WTC11 (cell line): ENCODE measurements around the gene MRPS21. TPM values are rescaled to one million over a fixed set of nuclear protein-coding genes. Genes with fewer than 3 reads are reported as not detected.
A peak's percentile ranks its signal among the peaks of the same experiment; 100 is the strongest.

Source experiments
- ATAC-seq: fragments of 200-7000 bp; cut with Tn5 transposase; 2 replicates; pipeline ENCODE4 v1.10.0; 2021; ENCODE audit warnings: mild to moderate bottlenecking, moderate library complexity
- CTCF ChIA-PET: fragments of 300-600 bp; sonication (Branson Sonifier 250); formaldehyde crosslinking; loops from one replicate; lab custom pipeline; 2021; ENCODE audit warnings: antibody characterized with exemption; lab: Charles Lee
- POLR2A ChIA-PET: fragments of 350-600 bp; sonication (Branson Sonifier 250); formaldehyde crosslinking; loops from one replicate; lab custom pipeline; 2021; ENCODE audit warnings: antibody characterized with exemption; lab: Charles Lee
- DNase-seq: peaks from one replicate; pipeline ENCODE4 v3.0.0; 2021; ENCODE audit warnings: low spot score
- H3K27ac Mint-ChIP-seq: 2 replicates; pipeline ENCODE4 v1.8.0; 2021; ENCODE audit warnings: mixed read lengths
- H3K27me3 Mint-ChIP-seq: 2 replicates; pipeline ENCODE4 v1.8.0; 2021; ENCODE audit warnings: low read depth, mild to moderate bottlenecking, moderate library complexity, mixed read lengths
- H3K36me3 Mint-ChIP-seq: 2 replicates; pipeline ENCODE4 v1.8.0; 2021; ENCODE audit warnings: mixed read lengths
- H3K4me1 Mint-ChIP-seq: 2 replicates; pipeline ENCODE4 v1.8.0; 2022; ENCODE audit warnings: mixed read lengths
- H3K4me3 Mint-ChIP-seq: 2 replicates; pipeline ENCODE4 v1.8.0; 2021; ENCODE audit warnings: mild to moderate bottlenecking, moderate library complexity, mixed read lengths
- H3K9me3 Mint-ChIP-seq: 2 replicates; pipeline ENCODE4 v1.8.0; 2021; ENCODE audit warnings: mixed read lengths
- ATF2 ChIP-seq: sonication (generic); formaldehyde crosslinking; IDR thresholded peaks from 2 replicates; pipeline ENCODE4 v1.8.1; 2022; ENCODE audit warnings: low read depth, missing genetic modification reagents, borderline replicate concordance
- ATF3 ChIP-seq: sonication (generic); formaldehyde crosslinking; conservative IDR thresholded peaks from 2 replicates; pipeline ENCODE4 v1.8.1; 2022; ENCODE audit warnings: mild to moderate bottlenecking, missing genetic modification reagents
- E2F5 ChIP-seq: sonication (generic); formaldehyde crosslinking; IDR thresholded peaks from 2 replicates; pipeline ENCODE4 v1.8.1; 2022; ENCODE audit warnings: mild to moderate bottlenecking, moderate library complexity, missing genetic modification reagents
- ELF4 ChIP-seq: sonication (generic); formaldehyde crosslinking; IDR thresholded peaks from 2 replicates; pipeline ENCODE4 v1.8.1; 2022; ENCODE audit warnings: low read depth, mild to moderate bottlenecking, moderate library complexity, missing genetic modification reagents
- FOXP1 ChIP-seq: sonication (generic); formaldehyde crosslinking; IDR thresholded peaks from 2 replicates; pipeline ENCODE4 v1.8.0; 2022; ENCODE audit warnings: missing genetic modification reagents, mild to moderate bottlenecking, moderate library complexity, borderline replicate concordance
- HMGXB4 ChIP-seq: sonication (generic); formaldehyde crosslinking; IDR thresholded peaks from 2 replicates; pipeline ENCODE4 v1.8.1; 2023; ENCODE audit warnings: mild to moderate bottlenecking, moderate library complexity, missing genetic modification reagents
- JUN ChIP-seq: sonication (generic); formaldehyde crosslinking; IDR thresholded peaks from 2 replicates; pipeline ENCODE4 v1.8.0; 2023; ENCODE audit warnings: mild to moderate bottlenecking, missing genetic modification reagents
- MYBL2 ChIP-seq: sonication (generic); formaldehyde crosslinking; IDR thresholded peaks from 2 replicates; pipeline ENCODE4 v1.8.1; 2023; ENCODE audit warnings: mild to moderate bottlenecking, moderate library complexity, missing genetic modification reagents
- NFYB ChIP-seq: sonication (generic); formaldehyde crosslinking; conservative IDR thresholded peaks from 2 replicates; pipeline ENCODE4 v1.8.0; 2022; ENCODE audit warnings: low read depth, missing genetic modification reagents
- NR1H2 ChIP-seq: sonication (generic); formaldehyde crosslinking; IDR thresholded peaks from 2 replicates; pipeline ENCODE4 v1.9.0; 2021; ENCODE audit warnings: mild to moderate bottlenecking, moderate library complexity, missing genetic modification reagents
- NR3C1 ChIP-seq: sonication (generic); formaldehyde crosslinking; conservative IDR thresholded peaks from 2 replicates; pipeline ENCODE4 v1.8.1; 2023; ENCODE audit warnings: low read depth, mild to moderate bottlenecking, missing genetic modification reagents
- SP1 ChIP-seq: sonication (generic); formaldehyde crosslinking; conservative IDR thresholded peaks from 2 replicates; pipeline ENCODE4 v1.8.1; 2022; ENCODE audit warnings: missing genetic modification reagents
- TEAD4 ChIP-seq: sonication (generic); formaldehyde crosslinking; IDR thresholded peaks from 2 replicates; pipeline ENCODE4 v1.8.0; 2022; ENCODE audit warnings: mild to moderate bottlenecking, missing genetic modification reagents
- ZMAT4 ChIP-seq: fragments of 250-450 bp; sonication (Bioruptor Pico); IDR thresholded peaks from 2 replicates; pipeline ENCODE4 v1.9.0; 2021; ENCODE audit warnings: mild to moderate bottlenecking
- ZNF121 ChIP-seq: sonication (generic); formaldehyde crosslinking; IDR thresholded peaks from 2 replicates; pipeline ENCODE4 v1.8.0; 2023; ENCODE audit warnings: missing genetic modification reagents
- ZNF317 ChIP-seq: sonication (generic); formaldehyde crosslinking; IDR thresholded peaks from 2 replicates; pipeline ENCODE4 v1.8.1; 2023; ENCODE audit warnings: low read depth, mild to moderate bottlenecking, moderate library complexity, missing genetic modification reagents, borderline replicate concordance
- ZNF671 ChIP-seq: fragments of 250-450 bp; sonication (Bioruptor Pico); IDR thresholded peaks from 2 replicates; pipeline ENCODE4 v1.8.0; 2021; ENCODE audit warnings: mild to moderate bottlenecking
- total RNA-seq: library from RNA; stranded (reverse); gene quantifications from 3 replicates; pipeline ENCODE4 v1.2.3, GENCODE V29; 2021
- TF ChIP-seq, protein P1 (sequence below): fragments of 250-450 bp; sonication (Bioruptor Pico); conservative IDR thresholded peaks from 2 replicates; pipeline ENCODE4 v1.9.0; 2021; ENCODE audit warnings: mild to moderate bottlenecking
- TF ChIP-seq, protein P2 (sequence below): sonication (generic); formaldehyde crosslinking; IDR thresholded peaks from 2 replicates; pipeline ENCODE4 v1.8.1; 2022; ENCODE audit warnings: low read depth, mild to moderate bottlenecking, moderate library complexity, missing genetic modification reagents, borderline replicate concordance
- TF ChIP-seq, protein P3 (sequence below): sonication (generic); formaldehyde crosslinking; IDR thresholded peaks from 2 replicates; pipeline ENCODE4 v1.8.0; 2023; ENCODE audit warnings: missing genetic modification reagents, mild to moderate bottlenecking, borderline replicate concordance

The MRPS21 gene
- total RNA-seq, 1 experiment from 2014 or later, result 105 TPM

- no peaks in the 10 kb centered on the region for H3K9me3 Mint-ChIP-seq
- no peaks in the 10 kb centered on the region for H3K27me3 Mint-ChIP-seq
- peaks cover 12% of the 10 kb centered on the region for H3K36me3 Mint-ChIP-seq
- H3K4me1 Mint-ChIP-seq, result peaks cover 44% of the 10 kb centered on the region
- peak within 1 kb of the TSS; percentile 83 for H3K4me3 Mint-ChIP-seq
- ATAC-seq, result peak; percentile 20
- ChIA-PET POLR2A (interaction anchor here (0.9 to 3.3 kb wide), 7 partner anchors 11 to 106 kb away, joined by 4 to 43 read pairs (median 6); partner anchors contain the start of genes APH1A, C1orf54, CIART and RPRD2), CTCF (interaction anchor here (0.6 to 6.9 kb wide), 9 partner anchors 11 to 280 kb away, joined by 3 to 123 read pairs (median 6); partner anchors contain the start of genes APH1A, C1orf54, CIART and RPRD2)
- H3K27ac Mint-ChIP-seq, result peak within 1 kb of the TSS; percentile 95
- DNase-seq, result peak; percentile 65
- TF ChIP-seq ELF4 (no peak), FOXP1 (CRISPR knock-in tag) (no peak), ZNF317 (CRISPR knock-in tag) (no peak), ZNF671 (CRISPR knock-in tag) (no peak), ZMAT4 (CRISPR knock-in tag) (no peak), MYBL2 (CRISPR knock-in tag) (no peak), E2F5 (no peak), JUN (CRISPR knock-in tag) (no peak), ZNF121 (CRISPR knock-in tag) (no peak), ATF3 (no peak), NR1H2 (CRISPR knock-in tag) (no peak), SP1 (CRISPR knock-in tag) (0 out of 2 replicates have a peak, but pooled peaks have one; percentile 5), NR3C1 (no peak), HMGXB4 (CRISPR knock-in tag) (0 out of 2 replicates have a peak, but pooled peaks have one; percentile 37), NFYB (CRISPR knock-in tag) (no peak), TEAD4 (CRISPR knock-in tag) (no peak), ATF2 (CRISPR knock-in tag) (no peak)
- TF ChIP-seq, protein P1, sequence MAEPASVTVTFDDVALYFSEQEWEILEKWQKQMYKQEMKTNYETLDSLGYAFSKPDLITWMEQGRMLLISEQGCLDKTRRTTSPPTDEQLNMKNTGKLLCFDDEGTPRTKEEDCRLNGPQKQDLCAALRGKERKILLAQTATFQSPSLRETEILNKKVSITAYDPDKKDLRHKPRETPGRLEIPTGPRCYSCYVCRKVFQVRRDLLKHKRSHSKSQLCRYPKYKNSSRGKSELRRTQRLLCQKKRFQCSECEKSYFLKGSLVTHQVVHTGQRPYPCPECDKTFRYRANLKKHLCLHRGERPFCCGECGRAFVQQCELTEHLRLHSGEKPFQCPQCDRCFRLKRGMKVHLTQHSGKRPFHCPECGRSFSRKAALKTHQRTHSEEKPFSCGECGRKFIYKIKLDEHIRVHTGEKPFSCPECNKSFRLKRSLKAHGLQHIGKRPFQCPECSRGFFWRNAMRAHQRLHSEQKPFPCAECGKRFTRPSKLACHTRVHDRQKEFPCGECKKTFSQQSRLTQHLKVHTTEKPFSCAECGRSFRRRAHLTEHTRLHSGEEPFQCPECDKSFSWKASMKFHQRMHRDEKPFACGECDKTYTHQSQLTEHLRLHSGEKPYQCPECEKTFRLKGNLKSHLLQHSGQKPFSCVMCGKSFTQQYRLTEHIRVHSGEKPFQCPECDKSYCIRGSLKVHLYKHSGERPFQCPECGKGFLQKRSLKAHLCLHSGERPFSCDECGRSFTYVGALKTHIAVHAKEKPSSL (CRISPR knock-in tag), result no peak
- TF ChIP-seq, protein P2, sequence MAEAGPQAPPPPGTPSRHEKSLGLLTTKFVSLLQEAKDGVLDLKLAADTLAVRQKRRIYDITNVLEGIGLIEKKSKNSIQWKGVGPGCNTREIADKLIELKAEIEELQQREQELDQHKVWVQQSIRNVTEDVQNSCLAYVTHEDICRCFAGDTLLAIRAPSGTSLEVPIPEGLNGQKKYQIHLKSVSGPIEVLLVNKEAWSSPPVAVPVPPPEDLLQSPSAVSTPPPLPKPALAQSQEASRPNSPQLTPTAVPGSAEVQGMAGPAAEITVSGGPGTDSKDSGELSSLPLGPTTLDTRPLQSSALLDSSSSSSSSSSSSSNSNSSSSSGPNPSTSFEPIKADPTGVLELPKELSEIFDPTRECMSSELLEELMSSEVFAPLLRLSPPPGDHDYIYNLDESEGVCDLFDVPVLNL, result no peak
- TF ChIP-seq, protein P3, sequence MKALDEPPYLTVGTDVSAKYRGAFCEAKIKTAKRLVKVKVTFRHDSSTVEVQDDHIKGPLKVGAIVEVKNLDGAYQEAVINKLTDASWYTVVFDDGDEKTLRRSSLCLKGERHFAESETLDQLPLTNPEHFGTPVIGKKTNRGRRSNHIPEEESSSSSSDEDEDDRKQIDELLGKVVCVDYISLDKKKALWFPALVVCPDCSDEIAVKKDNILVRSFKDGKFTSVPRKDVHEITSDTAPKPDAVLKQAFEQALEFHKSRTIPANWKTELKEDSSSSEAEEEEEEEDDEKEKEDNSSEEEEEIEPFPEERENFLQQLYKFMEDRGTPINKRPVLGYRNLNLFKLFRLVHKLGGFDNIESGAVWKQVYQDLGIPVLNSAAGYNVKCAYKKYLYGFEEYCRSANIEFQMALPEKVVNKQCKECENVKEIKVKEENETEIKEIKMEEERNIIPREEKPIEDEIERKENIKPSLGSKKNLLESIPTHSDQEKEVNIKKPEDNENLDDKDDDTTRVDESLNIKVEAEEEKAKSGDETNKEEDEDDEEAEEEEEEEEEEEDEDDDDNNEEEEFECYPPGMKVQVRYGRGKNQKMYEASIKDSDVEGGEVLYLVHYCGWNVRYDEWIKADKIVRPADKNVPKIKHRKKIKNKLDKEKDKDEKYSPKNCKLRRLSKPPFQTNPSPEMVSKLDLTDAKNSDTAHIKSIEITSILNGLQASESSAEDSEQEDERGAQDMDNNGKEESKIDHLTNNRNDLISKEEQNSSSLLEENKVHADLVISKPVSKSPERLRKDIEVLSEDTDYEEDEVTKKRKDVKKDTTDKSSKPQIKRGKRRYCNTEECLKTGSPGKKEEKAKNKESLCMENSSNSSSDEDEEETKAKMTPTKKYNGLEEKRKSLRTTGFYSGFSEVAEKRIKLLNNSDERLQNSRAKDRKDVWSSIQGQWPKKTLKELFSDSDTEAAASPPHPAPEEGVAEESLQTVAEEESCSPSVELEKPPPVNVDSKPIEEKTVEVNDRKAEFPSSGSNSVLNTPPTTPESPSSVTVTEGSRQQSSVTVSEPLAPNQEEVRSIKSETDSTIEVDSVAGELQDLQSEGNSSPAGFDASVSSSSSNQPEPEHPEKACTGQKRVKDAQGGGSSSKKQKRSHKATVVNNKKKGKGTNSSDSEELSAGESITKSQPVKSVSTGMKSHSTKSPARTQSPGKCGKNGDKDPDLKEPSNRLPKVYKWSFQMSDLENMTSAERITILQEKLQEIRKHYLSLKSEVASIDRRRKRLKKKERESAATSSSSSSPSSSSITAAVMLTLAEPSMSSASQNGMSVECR (CRISPR knock-in tag), result peak; percentile 4; the same call in 1 of the 2 replicates
These were observed 35.8 kb upstream of the MRPS21 start, which contains the start of gene CA14 for GRCh38 chr1:150257624-150258585. TSS of gene CA14 (plus strand) at chr1:150257774. CDS start at chr1:150258129, 355 bp downstream.
